NCI-H1092 (cell line): Measurements from ENCODE around the gene MYOM3.

Source experiments
- DNase-seq: peaks from one replicate; lab custom pipeline; 2025; lab: John Stamatoyannopoulos, UW

The MYOM3 gene

DNA sequence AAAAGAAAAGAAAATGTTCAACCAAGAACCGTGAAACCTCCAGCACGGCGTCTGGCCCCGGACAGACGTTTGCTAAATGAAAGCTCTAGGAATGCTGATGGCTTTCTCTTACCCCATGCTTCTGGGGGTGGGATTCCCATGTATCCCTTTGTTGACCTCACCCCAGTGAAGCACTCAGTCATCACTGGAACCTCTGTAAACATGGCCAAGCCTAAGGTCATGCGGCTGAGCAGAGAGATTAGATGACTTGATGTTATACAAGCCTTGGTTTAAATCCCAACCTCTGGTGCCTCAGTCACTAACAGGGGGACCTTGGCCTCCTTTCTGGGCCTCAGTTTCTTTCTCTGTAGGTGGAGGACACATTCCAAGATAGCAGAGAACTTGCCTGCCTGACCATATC lies 2.8 kb upstream of the MYOM3 start:
- no peak for DNase-seq

DNA sequence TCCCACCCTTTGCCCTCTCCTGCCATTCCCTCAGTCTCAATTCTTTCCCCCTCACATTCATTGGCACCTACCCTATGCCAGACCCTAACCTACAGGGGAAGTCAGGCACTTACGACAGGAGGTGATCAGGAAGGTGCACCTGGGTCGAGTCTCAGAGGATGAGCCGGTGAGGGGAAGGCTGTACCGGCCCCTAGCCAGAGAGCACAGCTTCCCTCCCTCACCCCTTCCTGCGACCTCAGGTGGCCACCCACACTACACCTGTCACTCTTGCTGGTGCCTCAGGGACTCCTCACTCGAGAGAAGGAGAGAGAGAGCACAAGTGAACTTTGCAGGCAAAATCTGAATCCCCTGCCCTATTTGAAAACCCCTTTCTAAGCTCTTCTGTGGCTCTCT lies 1.7 kb upstream of the MYOM3 start:
- DNase-seq: no peak

DNA sequence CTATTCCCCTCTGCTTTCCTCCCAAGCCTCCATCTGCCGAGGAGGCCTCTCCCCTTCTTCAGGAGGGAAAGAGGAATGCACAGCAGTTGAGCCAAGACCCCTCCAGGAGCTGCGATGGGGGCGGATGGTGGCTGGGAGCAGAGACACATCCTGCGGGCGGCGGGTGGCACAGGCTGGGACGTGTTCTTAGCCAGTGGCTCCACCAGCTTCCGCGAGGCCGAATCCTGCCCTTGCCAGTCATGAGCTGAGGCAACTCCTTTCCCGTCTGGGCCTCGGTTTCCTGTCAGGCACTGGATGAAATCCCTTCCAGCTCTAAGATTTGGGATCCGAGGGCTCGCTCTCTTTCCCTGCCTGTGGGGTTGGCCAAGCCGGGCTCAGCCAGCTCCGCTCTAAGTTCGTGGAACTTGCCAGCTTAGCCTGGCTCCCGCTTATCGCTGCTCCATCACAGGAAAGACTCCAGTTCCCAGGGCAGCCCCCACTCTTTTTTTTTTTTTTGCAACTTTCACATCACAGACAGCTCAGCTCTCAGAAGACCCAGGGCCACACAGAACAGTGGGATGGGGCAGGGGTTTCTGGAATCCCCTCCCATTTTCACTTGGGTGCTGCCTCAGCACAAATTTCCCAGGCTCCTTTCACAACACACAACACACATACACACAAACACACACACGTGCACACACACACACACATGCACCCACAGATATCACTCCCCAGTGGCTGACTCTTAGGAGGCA lies 506 bp downstream of the MYOM3 start:
- DNase-seq: no peak

DNA sequence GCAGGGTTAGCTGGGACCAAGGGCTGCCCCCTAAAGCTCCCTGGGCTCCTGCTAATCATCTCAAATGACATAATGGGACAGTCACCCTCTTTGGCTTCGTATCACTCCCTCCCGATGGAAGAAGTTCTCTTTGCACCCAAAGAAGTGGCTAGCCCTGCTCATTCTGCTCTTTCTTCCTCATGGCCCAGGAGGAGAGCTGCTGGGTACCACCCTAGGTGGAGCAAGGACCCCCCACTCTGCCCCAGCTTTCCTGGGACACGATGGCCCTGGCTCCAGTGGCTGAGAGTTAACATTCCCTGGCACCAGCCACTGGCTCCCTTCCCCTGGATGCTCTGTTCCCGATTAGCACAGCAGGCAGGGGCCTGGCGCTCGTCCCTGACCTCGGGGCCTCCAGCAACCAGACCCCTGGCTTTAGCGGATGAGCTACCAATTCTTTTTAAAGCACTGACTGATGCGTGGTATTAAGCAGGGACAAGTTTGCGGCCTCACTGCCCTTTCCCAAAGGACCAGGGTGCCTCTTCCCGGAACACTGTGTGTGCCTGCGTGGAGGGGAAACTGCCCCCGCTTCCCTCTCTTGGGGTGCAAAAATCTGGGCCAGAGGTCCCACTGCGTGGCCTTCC lies 1.2 kb downstream of the MYOM3 start:
- no peak for DNase-seq

DNA sequence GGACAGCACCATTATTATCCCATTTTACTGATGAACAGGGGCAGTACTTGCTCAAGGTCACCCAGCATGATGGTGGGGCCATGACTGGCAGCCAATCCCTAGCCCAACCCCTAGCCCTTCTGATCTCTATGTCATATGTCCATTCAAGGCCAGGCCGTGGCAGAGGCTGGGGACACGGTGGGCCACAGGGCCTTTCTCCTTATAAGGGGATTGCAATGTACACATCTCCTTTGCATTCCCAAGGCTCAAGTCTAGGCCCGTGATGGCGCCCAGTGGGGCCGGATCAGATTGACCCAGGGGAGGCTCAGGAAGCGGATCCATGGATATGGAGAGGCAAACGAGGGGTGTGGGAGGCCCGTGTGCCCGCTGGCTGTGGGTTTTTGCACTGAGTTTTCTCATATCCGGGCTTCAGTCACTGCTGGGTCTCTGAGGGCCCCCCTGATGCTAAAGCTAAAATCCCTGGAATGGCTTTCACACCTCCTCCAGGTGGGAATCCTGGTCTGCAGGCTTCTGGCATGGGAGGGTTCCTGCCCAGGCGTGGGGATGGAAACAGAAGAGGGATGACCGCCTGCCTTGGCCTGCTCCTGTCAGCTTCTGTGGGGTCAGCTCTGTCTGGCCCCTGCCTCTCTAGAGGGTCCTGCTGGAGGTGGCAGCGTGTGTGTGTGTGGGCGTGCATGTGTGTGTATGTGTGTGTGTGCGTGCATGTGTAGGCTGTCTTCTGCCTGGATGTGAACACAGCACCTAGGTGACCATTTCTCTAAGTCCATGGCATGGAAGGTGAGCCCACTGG lies 2.1 kb downstream of the MYOM3 start:
- DNase-seq: no peak

DNA sequence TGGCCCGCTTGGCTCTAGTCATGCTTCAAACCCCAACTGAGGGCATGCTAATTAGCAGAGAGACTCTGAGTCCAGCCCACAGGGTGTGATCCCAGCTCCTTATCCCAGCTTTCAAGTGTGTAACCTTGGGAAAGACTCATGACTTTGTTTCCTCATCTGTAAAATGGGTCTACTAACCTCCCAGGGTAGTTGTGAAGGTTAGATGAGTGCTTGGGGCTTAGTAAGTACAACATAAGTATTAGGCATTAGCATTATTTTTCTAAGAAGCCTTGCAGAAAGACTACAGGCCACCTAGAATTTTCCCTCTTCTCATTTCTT lies 2.8 kb downstream of the MYOM3 start:
- DNase-seq: no peak

DNA sequence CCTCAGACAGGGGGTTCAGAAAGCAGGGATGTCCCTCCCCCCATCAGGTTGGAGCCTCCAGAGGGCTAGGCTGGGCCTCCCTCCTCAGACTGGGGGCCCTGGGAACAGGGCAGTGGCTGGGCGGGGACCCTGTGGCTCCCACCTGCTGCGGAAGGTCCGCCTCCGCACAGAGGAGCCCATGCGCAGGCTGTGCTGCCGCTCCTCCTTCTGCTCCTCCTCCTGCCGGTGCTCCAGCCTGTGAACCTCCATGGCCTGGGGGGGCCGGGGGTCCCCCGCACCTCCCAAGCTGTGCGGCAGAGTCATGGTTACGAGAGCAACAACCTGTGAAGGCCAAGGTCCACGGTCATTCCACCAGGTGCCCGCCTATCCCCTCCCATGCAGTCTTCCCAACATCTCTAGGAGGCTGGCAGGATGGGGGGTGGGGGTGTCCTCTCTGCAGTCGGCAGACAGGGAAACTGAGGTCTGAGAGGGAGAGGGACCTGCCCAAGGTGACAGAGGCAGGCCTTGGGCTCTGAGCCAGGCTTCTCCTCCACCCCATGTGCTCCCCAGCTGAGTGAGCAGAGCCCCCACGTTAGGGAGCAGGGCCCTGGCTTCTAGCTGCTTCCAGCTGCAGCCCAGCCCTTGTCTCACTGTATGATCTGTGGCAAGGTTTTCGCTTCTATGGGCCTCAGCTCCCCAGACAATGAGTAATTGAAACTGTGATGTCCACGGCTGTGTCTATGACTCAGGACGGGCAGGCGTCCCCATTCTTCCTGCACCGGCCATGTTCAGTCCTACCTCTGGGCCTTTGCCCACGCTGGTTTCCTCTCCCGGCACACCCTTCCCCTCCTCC lies 3.4 kb downstream of the MYOM3 start:
- DNase-seq: no peak

DNA sequence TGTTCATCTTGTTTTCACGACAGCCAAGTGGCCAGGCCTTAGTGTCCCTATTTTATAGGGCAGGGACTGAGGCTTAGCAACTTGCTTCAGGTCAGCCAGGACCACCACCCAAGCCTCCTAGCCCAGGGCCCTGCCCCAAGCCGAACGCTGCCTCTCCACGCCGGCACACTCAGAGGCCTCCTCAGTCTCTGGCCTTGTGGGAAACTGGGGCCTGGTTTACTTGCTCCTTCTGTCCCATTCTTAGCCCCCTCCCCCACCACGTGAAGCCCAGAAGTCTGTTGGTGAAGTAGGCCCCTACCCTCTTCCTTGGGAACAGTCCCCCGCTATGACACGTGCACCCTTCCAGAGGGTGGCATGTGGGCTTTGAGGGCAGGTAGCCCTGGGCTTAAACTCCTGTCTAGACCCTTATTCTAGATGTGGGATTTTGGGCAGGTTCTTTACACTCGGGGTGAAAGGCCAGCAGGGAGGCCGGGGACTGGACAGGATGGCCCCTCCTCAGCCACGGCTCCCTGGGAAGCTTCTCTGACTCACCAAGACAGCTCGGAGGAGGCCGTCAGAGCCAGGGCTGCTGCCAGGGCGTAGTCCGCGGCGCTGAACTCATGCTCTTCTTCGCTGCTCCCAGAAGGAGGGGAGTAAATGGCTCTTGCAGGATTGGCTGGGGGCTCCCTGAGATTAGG lies 4.3 kb downstream of the MYOM3 start:
- no peak for DNase-seq

DNA sequence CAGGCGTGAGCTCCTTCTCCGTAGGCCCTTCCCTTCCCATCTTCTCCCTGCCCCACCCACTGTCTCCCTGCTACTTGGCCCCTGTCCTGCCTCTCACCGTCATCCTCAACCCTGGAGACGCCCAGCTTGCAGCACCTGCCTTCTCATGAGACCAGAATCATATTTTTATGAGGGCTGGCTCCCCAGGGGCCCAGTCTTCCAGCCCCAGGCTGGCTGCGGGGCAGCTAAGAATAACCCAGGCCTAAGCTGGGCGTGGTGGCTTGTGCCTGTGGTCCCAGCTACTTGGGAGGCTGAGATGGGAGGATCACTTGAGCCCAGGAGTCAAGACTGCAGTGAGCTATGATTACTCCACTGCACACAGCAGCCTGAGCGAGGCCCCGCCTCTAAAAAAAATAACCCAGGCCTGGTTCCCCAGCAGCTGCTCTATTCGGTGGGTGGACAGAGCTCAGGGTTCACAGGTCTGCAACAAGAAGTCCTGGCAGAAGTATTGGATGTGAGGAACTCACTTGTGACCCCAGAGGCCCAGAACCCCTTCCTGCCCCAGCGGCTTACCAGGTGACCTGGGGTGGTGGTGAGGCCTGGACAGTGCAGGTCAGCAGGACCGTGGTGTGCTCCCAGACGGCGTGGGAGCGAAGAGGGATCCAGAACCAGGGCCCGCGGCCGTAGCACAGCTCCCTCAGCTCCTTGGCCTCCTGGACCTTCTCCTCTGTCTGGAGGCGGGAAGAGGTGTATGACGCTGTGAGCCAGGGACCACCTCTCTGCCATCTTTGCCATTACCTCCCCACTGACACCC lies 6.4 kb downstream of the MYOM3 start:
- no peak for DNase-seq

DNA sequence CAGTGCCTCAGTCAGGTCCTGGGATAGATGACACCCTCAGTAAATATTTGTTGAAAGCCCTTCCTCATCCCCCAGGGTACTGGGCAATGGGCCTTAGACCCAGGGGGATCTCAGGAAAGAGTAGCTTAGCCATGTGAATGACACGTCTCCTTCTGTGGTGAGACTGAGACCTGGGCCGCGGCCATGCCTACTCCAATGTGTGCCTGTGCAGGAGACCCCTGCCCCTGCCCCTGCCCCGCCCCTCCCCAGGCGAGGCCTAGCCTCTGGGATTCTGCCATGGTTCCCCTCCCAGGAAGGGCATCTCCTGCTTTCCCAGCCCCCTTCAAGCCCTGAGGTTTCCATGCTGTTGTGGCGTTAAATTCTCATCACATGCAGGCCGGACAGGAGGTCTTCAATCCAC lies 7.1 kb downstream of the MYOM3 start:
- DNase-seq: no peak

DNA sequence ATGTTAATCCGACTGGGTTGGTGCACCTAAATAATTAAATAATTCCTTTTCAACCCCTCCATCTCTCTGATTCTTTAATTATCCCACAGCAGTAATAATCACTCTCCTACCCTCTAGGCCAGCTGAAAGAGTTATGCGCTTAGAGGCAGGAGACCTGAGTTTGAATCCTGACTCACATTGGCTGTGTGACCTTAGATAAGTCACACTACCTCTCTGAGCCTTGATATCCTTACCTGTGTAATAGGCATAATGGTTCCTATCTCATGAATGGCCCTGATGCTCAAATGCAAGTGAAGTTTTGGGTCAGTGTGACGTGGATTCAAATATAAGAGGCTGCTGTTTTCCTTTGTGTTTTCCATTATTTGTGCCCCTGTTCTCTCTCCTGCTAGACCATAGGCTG lies 8.1 kb downstream of the MYOM3 start:
- no peak for DNase-seq

DNA sequence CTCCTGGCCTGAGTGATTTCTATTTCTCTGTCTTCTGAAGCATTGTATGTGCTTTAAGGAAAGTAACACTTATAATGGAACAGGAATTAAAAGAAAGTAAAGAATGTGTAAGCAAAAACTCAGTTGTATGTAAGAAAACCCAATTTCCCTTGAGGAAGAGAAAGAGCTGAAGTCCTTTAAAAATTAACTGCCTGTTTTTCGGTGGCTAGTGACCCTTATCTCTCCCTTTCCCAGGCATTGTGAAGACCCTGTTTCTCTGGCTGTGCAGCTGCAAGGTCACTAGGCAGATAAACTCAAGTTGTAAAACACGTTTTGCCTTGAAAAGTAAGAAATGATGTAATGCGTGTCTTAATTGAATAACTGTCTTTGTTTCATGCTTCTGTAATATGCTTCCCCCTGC lies 8.5 kb downstream of the MYOM3 start:
- DNase-seq: no peak

DNA sequence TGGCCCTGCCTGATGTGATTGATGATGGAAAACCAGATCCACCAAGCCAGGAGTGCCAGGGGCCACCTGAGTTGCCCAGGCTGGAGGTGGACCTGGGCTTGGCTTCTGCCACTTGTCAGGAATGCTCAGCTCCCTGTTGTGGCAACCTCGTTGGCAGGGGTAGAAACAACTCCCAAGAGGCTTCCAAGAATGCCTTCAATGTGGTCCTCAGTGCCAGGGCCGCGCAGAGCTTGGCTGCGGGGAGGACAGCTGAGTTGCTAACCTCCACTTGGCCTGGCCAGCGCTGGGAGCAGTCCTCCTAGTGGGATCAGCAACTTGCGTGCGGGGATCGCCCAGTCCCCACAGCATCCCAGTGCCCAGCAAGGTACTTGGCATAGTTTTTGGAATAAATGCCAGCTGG lies 9.0 kb downstream of the MYOM3 start:
- no peak for DNase-seq

DNA sequence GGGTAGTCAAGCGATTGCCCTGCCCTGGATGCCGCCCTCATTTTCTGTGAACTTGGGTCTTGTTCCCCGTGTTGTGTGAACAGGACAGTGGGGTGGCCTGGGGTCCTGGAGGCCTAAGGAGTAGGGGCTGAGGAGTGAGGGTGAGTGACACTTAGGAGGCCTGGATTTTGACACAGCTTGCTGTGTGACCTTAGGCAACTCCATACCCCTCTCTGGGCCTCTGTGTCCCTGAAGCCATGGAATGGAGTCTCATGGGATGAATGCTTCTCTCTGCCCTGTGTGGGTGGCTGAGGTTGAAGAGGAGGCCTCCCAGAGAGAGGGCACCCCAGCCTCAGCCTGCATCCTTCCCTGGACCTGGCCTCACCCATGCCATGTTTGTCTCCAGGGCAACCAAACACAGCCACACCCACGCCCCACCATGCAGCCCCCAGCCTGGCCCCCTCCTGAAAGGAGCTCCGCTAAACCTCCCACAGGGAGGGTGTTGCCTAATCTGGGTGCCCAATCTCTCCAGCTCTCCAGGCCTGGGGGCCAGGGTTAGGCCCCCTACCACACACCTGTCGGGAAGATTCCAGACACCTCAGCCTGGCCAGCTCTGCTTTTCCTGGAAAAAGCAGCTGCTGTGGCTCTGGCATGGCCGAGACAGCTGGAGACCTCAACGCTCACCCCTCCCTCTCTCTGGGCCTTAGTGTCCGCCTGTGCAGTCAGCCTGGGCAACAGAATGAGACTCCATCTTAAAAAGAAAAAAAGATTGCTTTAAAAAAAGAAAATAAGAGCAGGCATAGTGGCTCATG lies 9.9 kb downstream of the MYOM3 start:
- DNase-seq: no peak

DNA sequence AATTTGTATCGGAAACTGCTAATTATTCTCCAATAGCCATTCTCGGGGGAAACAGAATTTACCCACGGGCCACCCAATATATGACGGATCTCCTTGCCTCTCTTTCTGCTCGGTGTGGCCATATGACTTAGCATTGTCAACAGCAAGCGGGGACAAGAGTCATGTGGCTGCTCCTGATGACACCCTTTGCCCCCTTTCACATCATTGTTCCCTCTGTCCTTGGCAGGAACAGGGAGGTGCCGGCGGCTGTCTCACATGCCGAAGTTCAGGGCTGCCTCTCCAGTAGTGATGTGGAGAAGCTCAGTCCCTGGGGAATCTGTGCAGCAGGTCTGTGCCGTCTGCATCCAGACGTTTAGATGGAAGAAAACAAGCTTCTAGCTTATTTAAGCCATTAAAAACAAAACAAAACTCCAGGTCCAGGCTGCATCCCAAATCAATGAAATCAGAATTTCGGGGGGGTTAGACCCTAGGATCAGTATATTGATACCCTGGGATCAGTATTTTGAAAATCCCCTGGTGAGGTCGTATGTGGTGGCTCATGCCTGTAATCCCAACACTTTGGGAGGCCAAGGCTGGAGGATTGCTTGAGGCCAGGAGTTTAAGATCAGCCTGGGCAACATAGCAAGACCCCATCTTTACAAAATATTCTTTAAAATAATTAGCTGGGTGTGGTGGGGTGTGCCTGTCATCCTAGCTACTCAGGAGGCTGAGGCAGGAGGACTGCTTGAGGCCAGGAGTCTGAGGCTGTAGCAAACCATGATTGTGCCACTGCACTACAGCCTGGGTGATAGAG lies 10.8 kb downstream of the MYOM3 start:
- no peak for DNase-seq

DNA sequence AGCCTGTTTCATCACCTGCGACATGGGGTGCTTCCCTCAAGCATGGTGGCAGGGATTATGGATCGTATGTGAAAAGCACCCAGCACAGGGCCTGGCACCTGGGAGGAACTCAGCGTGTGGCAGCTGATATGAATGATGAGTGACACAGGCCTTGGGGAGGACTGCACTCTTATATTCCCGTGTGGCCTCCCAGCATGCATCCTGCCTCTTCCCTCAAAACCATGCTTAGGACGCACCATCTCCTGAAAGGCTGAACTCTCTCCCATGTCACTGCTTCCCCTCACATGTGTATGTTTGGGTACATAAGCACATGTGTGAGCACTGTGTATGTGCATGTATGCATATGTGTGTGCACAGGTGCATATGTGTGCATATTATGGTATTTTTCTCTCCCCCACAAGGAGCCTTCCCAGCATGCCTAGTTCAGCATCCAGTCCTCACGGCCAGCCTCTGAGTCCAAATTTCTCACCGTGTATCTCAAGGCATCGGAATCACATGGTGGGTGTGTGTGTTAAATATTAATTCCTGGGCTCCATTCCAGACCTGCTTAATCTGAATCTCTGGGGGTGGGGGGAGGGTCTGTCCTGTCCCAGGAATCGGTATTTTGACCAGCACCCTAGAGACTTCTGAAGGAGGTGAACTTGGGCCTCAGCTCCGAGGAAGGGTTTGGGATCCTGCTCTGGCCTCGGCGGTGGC lies 12.8 kb downstream of the MYOM3 start:
- no peak for DNase-seq

DNA sequence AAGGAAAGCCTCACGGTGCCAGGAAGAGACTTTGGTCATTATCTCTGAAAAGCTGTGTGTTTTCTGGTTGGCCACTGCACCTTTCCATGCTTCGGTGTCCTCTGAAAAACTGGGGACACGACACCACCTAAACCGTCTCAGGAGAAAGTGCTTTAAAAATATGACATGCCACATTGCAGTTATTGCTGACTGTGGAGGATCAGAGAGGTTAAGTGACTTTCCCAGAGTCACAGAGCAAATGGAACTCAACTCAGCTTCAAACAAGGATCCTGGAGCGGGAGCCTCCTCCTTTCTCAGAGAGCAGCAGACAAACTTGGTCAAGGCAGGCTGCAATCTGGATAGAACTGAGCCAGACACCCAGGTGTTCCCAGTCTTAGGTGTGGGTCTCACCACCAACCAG lies 13.8 kb downstream of the MYOM3 start:
- DNase-seq: no peak

DNA sequence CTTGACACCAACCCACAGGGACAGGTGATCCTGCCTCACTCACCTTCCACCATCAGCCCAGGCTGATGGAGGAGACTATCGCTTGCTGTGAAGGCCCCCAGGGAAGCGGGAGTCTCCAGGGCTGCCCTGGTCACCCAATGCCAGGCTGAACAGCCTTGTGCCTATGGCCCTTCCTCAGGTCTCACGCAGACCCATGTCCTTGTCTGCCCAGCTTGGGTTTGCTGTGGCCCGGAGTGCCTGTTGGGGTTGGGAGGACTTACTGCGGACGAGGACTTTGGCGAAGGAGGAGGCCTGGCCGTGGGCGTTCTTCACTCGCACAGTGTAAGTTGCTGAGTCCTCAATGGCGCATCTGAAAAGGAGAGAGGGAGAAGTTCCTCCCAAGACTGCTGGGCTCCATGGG lies 14.3 kb downstream of the MYOM3 start:
- no peak for DNase-seq

DNA sequence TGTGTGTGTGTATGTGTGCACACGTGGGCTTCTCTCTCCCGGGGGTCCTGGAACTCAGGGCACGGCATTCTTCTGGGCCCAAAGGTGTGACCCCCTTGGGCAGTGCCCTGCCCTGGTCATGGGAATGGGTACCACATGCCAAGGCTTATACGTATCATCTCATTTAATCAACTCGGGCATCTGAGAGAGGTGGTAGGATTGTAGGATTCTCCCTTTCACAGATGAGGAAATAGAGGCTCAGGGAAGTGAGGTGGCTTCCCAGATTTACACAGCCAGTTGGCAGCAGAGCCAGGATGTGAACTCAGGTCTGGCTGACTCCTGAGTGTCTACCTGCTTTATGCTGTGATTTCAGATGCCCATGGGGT lies 15.2 kb downstream of the MYOM3 start:
- no peak for DNase-seq
